ENCODE measurements around the gene TRAPPC5.

DNA sequence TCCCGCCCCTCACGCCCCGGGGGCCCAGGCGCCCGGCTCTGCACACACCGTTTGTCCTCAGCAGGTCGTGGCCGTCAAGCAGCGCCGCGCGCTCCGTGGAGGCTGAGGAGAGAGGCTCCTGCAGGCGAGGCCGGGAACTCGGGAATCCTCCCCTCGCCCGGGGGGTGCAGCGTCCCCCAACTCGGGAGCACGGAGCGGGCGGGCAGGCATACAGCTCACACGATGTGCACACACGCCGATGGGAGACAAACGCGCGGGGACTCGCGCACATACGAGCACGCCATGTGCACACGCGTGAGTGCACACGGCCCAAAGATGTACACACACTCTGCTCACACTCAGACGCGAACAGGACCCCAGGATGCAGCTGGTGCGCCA is 50.6 kb downstream of the TRAPPC5 start:
- TF ChIP-seq, protein P1, sequence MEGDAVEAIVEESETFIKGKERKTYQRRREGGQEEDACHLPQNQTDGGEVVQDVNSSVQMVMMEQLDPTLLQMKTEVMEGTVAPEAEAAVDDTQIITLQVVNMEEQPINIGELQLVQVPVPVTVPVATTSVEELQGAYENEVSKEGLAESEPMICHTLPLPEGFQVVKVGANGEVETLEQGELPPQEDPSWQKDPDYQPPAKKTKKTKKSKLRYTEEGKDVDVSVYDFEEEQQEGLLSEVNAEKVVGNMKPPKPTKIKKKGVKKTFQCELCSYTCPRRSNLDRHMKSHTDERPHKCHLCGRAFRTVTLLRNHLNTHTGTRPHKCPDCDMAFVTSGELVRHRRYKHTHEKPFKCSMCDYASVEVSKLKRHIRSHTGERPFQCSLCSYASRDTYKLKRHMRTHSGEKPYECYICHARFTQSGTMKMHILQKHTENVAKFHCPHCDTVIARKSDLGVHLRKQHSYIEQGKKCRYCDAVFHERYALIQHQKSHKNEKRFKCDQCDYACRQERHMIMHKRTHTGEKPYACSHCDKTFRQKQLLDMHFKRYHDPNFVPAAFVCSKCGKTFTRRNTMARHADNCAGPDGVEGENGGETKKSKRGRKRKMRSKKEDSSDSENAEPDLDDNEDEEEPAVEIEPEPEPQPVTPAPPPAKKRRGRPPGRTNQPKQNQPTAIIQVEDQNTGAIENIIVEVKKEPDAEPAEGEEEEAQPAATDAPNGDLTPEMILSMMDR (IDR thresholded peaks at IDR 0.05) = no peak
- TF ChIP-seq EP300 (IDR thresholded peaks at IDR 0.05) (no peak), POLR2A (IDR thresholded peaks at IDR 0.05) (no peak), POLR2AphosphoS5 (IDR thresholded peaks at IDR 0.05) (no peak)

All from suprapubic skin (tissue), 4 donors.